Measurements from ENCODE around the gene OSBPL5.

- TF ChIP-seq CTCF (IDR thresholded peaks at IDR 0.05) (no peak), POLR2A (IDR thresholded peaks at IDR 0.05) (no peak)
These were observed 30.2 kb downstream of the OSBPL5 start for GRCh38 chr11:3134651-3135480.
